GM21367 (cell line): ENCODE measurements around the gene TOP1.

Experiments
- ATAC-seq: cut with Tn5 transposase; IDR thresholded peaks from one replicate; pipeline ENCODE4 v1.9.1; 2021; ENCODE audit not compliant: unreplicated experiment

The TOP1 gene

DNA sequence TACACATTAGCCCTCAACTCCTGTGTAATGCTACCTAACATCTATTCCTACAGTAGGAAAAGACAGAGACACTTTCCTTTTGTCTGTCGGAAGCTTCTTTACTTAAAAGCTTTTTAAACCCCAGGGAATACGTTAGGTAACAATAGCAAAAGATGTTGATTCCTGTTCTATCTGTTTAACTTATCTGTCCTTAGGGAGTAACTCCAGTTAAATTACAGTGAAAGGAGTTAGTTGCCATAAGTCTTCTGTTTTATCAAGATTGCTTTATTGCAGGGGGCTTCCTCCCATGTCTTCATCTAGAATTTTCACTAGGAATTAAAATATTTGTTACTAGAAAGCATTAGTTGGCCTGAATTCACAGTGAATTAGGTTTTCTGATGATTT is 26.2 kb downstream of the TOP1 start:
- no peak for ATAC-seq

- ATAC-seq, result no peak
Observed at GRCh38 chr20:41055679-41056078, 27.1 kb downstream of the TOP1 start.

GRCh38 chr20:41057999-41058673 is 29.5 kb downstream of the TOP1 start:
- no peak for ATAC-seq

GRCh38 chr20:41058674-41059635 is 30.3 kb downstream of the TOP1 start:
- no peak for ATAC-seq

DNA sequence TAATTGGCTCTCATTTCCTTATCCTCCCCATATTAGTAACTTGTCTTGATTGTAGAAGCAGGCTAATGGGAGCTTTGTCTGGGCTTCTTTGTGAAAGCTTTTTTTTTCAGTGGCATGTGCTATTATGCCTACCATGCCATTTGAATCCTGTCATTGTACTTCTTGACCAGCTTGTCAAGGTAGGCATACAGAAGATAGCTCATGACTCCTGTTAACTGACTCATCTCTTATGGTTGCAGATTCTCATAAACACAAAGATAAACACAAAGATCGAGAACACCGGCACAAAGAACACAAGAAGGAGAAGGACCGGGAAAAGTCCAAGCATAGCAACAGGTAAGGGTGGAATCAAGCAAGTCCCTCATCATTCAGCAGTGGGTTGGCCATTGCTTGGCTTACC is 32.5 kb downstream of the TOP1 start:
- ATAC-seq, result no peak

GRCh38 chr20:41063442-41063841 is 34.8 kb downstream of the TOP1 start:
- no peak for ATAC-seq

GRCh38 chr20:41064377-41064776 is 35.8 kb downstream of the TOP1 start:
- no peak for ATAC-seq

DNA sequence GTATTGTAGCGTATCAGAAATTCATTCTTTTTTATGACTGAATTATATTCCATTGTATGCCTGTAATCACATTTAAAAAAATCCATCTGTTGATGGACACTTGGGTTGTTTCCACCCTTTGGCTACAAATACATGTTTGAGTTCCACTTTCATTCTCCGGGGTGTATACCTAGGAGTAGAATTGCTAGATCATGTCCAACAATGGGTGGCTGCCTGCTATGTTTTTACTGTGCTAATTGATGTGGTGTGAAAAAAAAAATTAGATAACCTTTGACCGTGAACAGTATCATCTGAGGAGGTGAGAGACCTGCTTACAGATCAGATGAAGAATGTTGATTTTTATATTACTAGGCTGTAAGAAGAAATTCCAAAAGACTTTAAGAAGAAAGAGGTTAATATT is 37.1 kb downstream of the TOP1 start:
- no peak for ATAC-seq

DNA sequence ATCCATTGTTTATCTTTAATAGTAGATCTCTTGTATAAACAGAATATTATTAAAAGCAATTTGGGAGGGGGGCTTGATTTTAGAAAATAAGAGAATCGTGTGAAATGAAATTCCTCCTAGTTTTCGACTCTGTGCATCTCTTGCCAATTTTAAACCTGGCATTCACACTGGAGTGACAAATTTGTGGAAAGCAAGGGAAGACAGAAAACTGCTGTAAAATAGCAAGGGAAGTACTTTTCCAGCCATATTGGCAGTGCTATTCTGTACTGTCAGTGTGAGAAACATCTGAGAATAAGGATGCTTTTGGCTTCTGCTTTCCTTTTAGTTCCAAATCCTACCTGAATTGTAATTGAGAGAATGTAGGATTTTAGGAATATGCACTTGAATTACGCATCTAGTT is 40.2 kb downstream of the TOP1 start:
- no peak for ATAC-seq

- no peak for ATAC-seq
Observed at GRCh38 chr20:41072190-41072863, 43.7 kb downstream of the TOP1 start.

DNA sequence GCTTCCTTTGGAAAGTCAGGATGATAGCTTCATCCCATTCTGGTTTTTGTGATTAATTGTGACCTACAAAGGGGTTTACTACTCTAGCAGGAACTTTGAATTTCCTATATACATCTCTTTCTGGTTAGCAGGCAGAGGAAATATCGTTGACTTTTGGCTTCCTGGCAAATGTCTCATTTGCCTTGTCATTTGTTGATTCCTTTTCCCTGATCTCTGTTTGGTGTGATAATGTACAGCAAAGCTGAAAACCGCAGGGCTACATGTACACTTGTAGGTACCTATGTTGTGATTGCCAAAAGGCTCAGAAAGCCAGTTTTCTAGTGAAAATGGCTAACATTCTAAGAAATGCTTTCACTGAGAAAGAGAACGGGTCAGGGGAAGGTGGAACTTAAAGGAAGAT is 44.3 kb downstream of the TOP1 start:
- no peak for ATAC-seq

DNA sequence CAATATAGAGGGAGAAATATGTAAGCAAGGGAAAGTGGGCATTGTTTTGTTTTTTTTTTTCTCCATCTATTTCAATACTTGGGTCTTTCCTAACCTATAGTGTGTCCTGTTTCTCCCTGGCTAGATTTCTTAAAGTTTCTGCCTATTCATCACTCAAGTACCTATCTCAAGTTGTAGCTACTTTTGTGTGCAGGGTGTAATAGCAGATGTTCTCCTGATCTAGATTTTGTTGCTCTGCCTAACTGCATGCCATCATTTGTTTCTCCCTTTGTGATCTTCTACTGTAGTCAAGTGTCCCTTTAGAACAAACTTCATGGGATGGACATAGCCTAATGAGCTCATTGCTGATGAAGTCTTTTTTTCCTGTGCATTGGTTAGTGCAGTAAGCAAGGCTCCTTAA is 45.8 kb downstream of the TOP1 start:
- ATAC-seq, result no peak

DNA sequence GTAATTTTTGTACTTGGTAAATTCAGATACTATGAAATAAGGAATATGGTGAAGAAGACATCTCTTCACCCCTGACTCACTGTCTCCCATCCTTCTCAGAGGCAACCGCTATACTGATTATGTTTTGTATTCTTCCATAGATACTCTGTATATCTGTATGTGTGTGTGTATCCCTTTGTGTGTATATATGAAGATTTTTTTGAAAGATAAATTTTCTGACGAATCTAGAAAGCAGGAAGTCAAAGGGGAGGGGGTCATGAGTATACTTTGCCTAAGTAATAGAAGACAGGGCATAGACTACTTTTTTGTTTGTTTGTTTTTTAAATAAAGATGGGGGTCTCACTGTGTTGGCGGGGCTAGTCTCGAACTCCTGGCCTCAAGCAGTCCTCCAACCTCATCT is 48.2 kb downstream of the TOP1 start:
- no peak for ATAC-seq

- no peak for ATAC-seq
Observed at GRCh38 chr20:41078329-41078728, 49.7 kb downstream of the TOP1 start.

DNA sequence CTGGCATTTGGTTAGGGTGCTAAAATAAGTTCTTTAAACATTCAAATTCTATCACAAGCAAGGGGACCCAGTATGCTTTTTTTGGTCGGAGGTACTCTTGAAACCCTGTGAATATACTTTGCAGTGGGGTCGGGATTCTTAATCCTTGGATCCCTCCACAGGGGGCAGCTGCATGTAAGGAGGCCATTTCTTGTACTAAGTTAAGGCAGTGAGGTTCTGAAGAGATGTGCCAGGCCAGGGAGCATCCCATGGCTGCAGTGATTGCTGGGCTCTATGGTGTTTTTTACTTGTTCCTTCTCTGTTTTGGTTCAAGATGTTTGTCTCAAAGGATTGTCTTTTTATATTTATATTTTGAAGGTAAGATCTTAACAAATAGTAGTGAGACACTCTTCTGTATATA is 50.4 kb downstream of the TOP1 start:
- ATAC-seq, result no peak

DNA sequence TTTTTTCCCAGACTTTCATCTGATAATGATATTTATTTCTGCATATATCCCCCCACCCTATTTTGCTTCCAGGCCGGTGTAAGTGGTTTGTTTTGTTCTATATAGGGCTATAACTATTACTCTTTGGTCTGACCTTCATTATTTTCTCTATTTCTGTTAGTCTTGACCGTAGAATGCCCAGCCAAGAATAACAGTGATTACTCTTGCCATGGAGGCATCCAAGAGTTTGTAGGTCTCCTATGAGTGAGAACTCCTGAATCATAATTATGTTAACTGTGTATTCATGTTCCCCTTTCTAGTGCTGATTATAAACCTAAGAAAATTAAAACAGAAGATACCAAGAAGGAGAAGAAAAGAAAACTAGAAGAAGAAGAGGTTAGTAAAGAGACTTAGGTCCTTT is 52.2 kb downstream of the TOP1 start:
- no peak for ATAC-seq

DNA sequence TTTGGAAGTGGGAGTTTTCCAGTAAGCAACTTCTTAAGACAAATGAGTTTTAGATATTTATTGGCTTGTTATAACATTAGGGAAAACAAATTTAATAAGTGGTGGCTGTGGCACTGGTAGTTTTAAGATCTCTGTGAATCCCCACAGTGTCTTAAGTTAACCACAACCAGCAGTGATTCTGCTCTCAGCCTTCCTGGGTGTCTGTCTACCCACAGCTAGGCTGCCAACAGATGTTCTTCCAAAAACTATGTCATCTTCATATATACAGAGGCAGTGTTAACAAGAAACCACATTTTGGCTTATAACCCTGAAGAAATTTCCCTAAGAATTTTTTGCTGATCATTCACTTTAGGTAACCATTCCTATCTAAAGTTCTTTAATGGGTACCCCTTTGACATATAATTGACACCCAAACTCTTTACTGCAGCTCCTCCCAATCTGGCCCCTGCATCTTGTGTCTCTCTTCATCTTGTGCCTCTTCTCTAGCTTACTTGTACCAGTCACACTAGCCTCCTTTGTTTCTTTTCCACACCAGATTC is 52.7 kb downstream of the TOP1 start:
- ATAC-seq, result no peak

DNA sequence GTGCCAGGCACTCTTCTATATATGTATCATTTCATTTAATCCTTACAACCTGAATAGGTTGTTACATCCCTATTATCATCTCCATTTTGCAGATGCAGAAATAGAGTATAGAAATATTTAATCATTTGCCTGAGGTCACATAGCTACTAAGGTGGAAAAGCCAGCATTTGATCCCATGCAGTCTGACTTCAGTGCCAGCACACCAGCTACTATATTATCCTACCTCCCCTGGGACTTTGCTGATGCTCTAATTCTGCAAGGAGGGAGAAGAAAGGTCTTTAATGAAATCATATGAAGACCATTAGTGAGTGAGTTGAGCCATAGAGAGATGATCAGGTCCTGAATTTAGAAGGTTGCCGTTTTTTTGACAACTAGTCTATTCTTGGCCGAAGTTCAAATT is 53.7 kb downstream of the TOP1 start:
- no peak for ATAC-seq

DNA sequence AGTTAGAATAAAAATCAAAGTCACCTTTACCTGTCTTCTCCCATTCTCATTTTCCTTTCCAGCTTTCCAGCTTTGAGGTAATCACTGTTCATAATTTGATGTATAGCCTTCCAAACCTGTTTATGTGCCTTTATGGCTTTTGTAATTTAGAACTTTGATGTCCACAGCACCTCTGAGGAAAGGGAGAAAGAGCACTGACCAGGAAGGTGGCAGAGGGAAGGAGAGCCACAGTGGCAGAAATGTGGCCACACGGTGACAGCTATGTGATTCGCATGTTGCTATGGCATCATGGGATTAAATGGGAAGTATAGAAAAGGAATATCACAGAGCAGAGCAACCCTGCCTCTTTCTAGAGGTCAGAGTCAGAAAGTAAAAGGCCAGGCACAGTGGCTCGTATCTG is 57.0 kb downstream of the TOP1 start:
- ATAC-seq, result no peak

DNA sequence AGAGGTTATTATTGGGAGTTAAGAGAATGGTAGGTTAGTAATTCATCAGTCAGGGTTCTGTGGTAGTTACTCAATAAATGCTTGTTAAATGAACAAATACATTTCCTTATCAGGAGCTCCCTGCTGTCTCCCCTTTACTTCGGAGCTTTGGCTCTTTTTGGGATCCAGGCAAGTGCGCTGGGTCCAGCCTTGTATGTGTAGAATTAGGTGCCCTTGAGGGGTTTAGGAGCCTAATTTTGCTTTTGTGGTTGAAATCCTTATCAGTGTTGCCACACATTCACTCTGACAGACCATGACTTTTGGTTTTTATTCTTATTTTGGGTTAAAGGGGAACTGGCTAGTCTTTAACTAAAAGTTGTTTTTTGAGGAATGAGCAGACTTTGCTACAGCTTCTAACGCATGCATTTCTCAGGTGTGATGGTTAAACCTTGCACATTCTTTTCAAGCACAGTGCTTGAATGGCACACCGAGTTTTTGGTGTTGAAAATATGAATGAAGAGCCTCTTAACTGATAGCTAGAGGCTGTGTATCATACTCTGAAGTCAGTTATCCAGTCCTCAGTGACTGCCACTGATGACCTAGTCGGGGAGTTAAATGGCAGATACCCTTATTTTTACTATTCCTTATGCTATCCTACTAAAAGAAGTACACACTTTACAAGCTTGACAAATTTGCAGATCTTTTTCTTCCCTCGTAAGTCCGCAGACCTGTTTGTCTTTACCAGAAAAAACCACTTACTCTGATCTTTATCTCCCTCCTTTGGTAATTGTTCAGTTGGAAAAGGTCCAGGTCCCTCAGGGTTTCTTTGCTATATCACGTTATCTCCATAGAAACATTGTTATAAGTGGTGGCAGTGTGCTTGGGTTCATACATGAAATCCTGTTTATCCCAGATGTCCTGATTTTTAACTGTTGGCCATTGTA is 58.0 kb downstream of the TOP1 start:
- no peak for ATAC-seq

- no peak for ATAC-seq
Observed at GRCh38 chr20:41087325-41087685, 58.7 kb downstream of the TOP1 start.
